GM15510 (cell line): ENCODE data around the gene TEDC1.

Source experiments
- POLR2A ChIP-seq: IDR thresholded peaks from 3 replicates; pipeline ENCODE4 v1.6.1; 2011; ENCODE audit warnings: borderline replicate concordance; ENCODE audit not compliant: insufficient read length; ENCODE audit errors: extremely low read depth

Gene TEDC1

GRCh38 chr14:105495101-105495989 lies 4.3 kb downstream of the TEDC1 start:
- TF ChIP-seq POLR2A, result no peak

- TF ChIP-seq POLR2A, result no peak
Measured at GRCh38 chr14:105495990-105496830, 5.2 kb downstream of the TEDC1 start.

GRCh38 chr14:105496831-105497591 lies 6.0 kb downstream of the TEDC1 start:
- TF ChIP-seq POLR2A, result no peak

- TF ChIP-seq POLR2A, result no peak
Measured at GRCh38 chr14:105497671-105498429, 6.8 kb downstream of the TEDC1 start.

GRCh38 chr14:105498430-105499255 lies 7.6 kb downstream of the TEDC1 start:
- TF ChIP-seq POLR2A, result no peak

GRCh38 chr14:105499256-105500035 lies 8.4 kb downstream of the TEDC1 start:
- no peak for TF ChIP-seq POLR2A

- TF ChIP-seq POLR2A, result no peak
Measured at GRCh38 chr14:105500036-105500725, 9.1 kb downstream of the TEDC1 start.

GRCh38 chr14:105500726-105501101 lies 9.7 kb downstream of the TEDC1 start:
- TF ChIP-seq POLR2A, result no peak

- TF ChIP-seq POLR2A, result no peak
Measured at GRCh38 chr14:105501504-105502291, 10.7 kb downstream of the TEDC1 start.

- no peak for TF ChIP-seq POLR2A
Measured at GRCh38 chr14:105502446-105503295, 11.6 kb downstream of the TEDC1 start.
